ENCODE measurements around the gene YTHDF1.

YTHDF1 gene

DNA sequence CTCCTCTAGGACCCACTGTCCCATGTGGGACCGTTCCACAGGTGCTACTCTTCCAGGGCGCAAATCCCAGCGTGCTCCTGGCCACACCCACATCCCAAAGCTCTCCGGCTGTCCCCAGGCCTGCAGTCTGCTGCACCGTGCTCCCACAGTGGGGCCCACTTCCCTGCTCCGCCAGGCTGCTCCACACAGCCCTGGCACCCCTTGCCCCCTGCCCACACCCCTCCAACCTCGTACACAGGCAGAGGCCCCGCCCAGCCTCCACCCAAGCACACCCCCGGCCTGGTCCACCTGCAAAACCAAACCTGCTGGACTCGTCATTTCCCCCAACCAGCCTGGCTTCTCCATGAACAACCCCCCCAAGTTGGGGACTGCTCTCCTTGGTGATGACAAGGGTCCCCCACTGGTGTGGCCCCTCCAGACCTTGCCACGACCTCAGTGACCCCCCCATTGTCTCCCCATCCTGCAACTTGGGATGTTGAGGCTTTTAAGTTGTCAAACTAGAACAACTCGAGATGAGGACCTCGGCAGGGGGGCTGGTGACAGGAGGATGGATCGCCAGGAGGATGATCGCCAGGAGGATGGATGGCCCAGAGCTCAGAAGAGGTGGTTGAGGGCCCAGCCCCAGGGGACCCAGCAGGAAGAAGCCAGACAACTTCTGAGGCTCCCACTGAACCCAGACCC lies 27.1 kb downstream of the YTHDF1 start (continued):
- peak; percentile 74 for TF ChIP-seq ZNF692 (tag by site-specific recombination; IDR thresholded peaks at IDR 0.05)
- TF ChIP-seq REPIN1 (tag by site-specific recombination; IDR thresholded peaks at IDR 0.05; ENCODE audit: low read depth) = no peak
- no peak for TF ChIP-seq ZNF266 (tag by site-specific recombination; IDR thresholded peaks at IDR 0.05; ENCODE audit: low read depth)
- no peak for TF ChIP-seq ZFP3 (tag by site-specific recombination; IDR thresholded peaks at IDR 0.05; ENCODE audit: low read depth)
- peak; percentile 79 for TF ChIP-seq GLIS1 (tag by site-specific recombination; IDR thresholded peaks at IDR 0.05)
- no peak for TF ChIP-seq ZNF560 (tag by site-specific recombination; IDR thresholded peaks at IDR 0.05; ENCODE audit: borderline replicate concordance)
- no peak for TF ChIP-seq ZNF776 (tag by site-specific recombination; IDR thresholded peaks at IDR 0.05; ENCODE audit: borderline replicate concordance)
- TF ChIP-seq SP3 (tag by site-specific recombination; IDR thresholded peaks at IDR 0.05) = no peak
- no peak for TF ChIP-seq YY1 (tag by site-specific recombination; IDR thresholded peaks at IDR 0.05)
- no peak for TF ChIP-seq ZNF571 (tag by site-specific recombination; IDR thresholded peaks at IDR 0.05)

DNA sequence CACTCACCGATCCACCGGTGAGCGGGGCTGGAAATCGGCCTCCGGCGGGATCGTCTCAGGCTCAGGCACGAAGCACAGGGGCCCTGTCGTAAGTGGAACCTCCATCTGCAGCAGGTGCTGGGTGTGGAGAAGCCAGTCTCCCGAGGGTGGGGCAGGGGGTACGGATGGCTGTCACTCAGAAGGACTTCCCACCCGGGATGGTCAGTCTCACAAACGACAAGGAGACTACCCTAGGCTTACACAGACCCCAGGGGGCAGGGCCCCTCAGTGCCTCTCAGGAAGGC lies 27.8 kb downstream of the YTHDF1 start:
- ChIA-PET POLR2A (no interaction called here), CTCF (interaction anchor here (0.7 kb wide), 1 partner anchor 9 kb away, joined by 4 read pairs; no protein-coding TSS in a partner anchor)
- TF ChIP-seq ZNF335 (tag by site-specific recombination; conservative IDR thresholded peaks at IDR 0.05) (0 out of 2 replicates have a peak, but pooled peaks have one; percentile 8), ZNF391 (tag by site-specific recombination; IDR thresholded peaks at IDR 0.05; ENCODE audit: borderline replicate concordance, low read depth) (no peak)

DNA sequence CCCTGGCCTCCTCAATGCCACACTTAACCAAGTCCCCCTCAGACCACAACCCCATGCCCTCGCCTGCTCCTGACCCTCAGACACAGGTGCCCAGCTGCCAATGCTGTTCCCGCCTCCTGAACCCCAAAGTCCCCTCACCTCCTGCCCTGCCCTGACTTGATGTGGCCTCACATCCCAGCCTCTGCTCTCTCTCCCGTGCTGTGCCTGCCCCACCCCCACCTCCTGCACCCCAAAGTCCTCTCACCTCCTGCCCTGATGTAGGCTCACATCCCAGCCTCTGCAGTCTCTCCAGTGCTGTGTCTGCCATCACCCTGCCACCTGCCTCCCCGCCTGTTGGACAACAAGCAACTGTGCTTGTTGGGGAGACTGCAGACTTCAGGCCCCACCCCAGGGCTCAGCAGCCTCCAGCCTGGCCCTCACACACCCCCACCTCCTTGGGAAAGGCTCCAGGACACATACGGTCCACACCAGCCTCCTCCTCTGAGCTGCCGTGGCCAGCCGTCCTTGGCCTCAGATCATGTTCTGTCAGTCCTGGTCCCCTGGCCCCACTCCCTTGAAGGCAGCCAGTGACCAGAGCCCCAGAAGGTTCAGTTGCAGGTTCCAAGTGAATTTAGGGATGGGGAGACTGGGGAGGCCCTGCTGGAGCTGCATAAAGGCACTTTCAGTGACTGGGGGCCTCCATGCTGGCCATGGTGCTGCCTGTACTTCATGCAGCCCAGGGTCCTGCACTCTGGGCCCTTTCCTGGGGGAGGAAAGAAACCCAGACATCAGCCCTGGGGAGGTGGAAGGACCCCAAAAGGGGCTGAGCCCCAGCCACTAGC lies 28.4 kb downstream of the YTHDF1 start:
- Histone ChIP-seq H3K4me1 (ENCODE audit: control insufficient read depth, insufficient read depth, low read length) (no peaks in the 10 kb centered on the region), H3K36me3 (ENCODE audit: control insufficient read depth in 2 of 2, insufficient read depth in 1 of 2, low read length in 2 of 2) (no peaks in the 10 kb centered on the region), H3K4me3 (ENCODE audit: low read depth, low read length) (no peak overlapping the region), H3K27ac (ENCODE audit: extremely low read depth, low read depth, low read length) (no peak overlapping the region), H3K9me3 (ENCODE audit: control insufficient read depth, insufficient read depth, low read depth, low read length) (no peaks in the 10 kb centered on the region)
- ChIA-PET POLR2A (no interaction called here), CTCF (interaction anchor here (0.7 kb wide), 1 partner anchor 8 kb away, joined by 4 read pairs; no protein-coding TSS in a partner anchor)
- TF ChIP-seq ZBTB10 (tag by site-specific recombination; IDR thresholded peaks at IDR 0.05) (peak; percentile 79), HIC1 (tag by site-specific recombination; IDR thresholded peaks at IDR 0.05) (no peak), ZNF335 (tag by site-specific recombination; conservative IDR thresholded peaks at IDR 0.05) (peak; percentile 48)

More for the DNA sequence above, 27.8 kb downstream of the YTHDF1 start:
- Histone ChIP-seq H3K4me3 (ENCODE audit: low read depth, low read length) (no peak overlapping the region), H3K4me1 (ENCODE audit: control insufficient read depth, insufficient read depth, low read length) (no peaks in the 10 kb centered on the region), H3K27ac (ENCODE audit: extremely low read depth, low read depth, low read length) (no peak overlapping the region), H3K9me3 (ENCODE audit: control insufficient read depth, insufficient read depth, low read depth, low read length) (no peaks in the 10 kb centered on the region), H3K36me3 (ENCODE audit: control insufficient read depth in 2 of 2, insufficient read depth in 1 of 2, low read length in 2 of 2) (no peaks in the 10 kb centered on the region)
